ENCODE results near the gene RUFY4.

DNA sequence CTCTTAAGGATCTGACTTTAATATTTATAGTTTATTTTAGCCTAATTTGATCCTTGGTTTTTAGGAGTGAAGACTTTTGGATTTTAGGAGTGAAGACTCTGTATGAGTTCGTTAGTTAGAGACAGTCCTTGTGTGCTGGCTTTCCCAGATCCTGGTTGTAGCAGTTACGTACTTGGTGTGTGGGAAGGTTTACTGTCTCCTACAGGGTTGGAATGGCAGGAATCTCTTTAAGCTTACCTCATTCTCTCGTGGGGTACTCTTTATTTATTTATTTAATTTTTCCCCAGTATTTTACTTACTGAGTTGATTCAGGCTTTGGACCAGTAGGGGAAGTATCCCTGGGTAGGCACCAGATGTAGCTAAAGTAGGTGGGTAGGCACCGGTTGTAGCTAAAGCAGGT lies 54.9 kb downstream of the RUFY4 start:
- TF ChIP-seq EZH2 (IDR thresholded peaks at IDR 0.05; ENCODE audit: borderline replicate concordance, low read depth, low read length, severe bottlenecking) = no peak
- TF ChIP-seq, protein P1, sequence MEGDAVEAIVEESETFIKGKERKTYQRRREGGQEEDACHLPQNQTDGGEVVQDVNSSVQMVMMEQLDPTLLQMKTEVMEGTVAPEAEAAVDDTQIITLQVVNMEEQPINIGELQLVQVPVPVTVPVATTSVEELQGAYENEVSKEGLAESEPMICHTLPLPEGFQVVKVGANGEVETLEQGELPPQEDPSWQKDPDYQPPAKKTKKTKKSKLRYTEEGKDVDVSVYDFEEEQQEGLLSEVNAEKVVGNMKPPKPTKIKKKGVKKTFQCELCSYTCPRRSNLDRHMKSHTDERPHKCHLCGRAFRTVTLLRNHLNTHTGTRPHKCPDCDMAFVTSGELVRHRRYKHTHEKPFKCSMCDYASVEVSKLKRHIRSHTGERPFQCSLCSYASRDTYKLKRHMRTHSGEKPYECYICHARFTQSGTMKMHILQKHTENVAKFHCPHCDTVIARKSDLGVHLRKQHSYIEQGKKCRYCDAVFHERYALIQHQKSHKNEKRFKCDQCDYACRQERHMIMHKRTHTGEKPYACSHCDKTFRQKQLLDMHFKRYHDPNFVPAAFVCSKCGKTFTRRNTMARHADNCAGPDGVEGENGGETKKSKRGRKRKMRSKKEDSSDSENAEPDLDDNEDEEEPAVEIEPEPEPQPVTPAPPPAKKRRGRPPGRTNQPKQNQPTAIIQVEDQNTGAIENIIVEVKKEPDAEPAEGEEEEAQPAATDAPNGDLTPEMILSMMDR (IDR thresholded peaks at IDR 0.05; ENCODE audit: borderline replicate concordance, extremely low read depth, low read length, poor library complexity, severe bottlenecking) = no peak

Measured in DND-41 (cell line).